MCF 10A (cell line): Measurements from ENCODE around the gene RARG. TPM values are rescaled to one million over a fixed set of nuclear protein-coding genes. Genes with fewer than 3 reads are reported as not detected.

Experiments used
- BruUV-seq: library from RNA; stranded (reverse); fragments of 400-500 nt; replicated peaks from 2 replicates; lab custom pipeline; 2021; lab: Mats Ljungman, UMichigan
- CTCF ChIA-PET: fragments of 300-600 bp; sonication (Branson Sonifier 250); formaldehyde crosslinking; extraction: SDS; loops from one replicate; lab custom pipeline; 2021; ENCODE audit warnings: antibody characterized with exemption, inconsistent platforms; lab: Yijun Ruan, JAX
- POLR2A ChIA-PET: fragments of 300-600, 350-650 bp; sonication (Branson Sonifier 250); formaldehyde crosslinking; extraction: SDS; loops from one replicate; lab custom pipeline; 2020; ENCODE audit warnings: antibody characterized with exemption, inconsistent platforms; lab: Yijun Ruan, JAX
- DNase-seq: peaks from one replicate; pipeline ENCODE4 v3.0.0-alpha.2; 2018; ENCODE audit not compliant: unreplicated experiment
- H3K27ac Mint-ChIP-seq: one replicate; pipeline ENCODE4 v1.8.0; 2022; ENCODE audit warnings: mild to moderate bottlenecking, low read depth, mixed read lengths; ENCODE audit not compliant: unreplicated experiment
- H3K27me3 Mint-ChIP-seq: one replicate; pipeline ENCODE4 v1.8.0; 2022; ENCODE audit warnings: mixed read lengths; ENCODE audit not compliant: insufficient read depth, unreplicated experiment
- H3K36me3 Mint-ChIP-seq: one replicate; pipeline ENCODE4 v1.8.0; 2022; ENCODE audit warnings: mild to moderate bottlenecking, moderate library complexity, mixed read lengths; ENCODE audit not compliant: insufficient read depth, unreplicated experiment
- H3K4me1 Mint-ChIP-seq: one replicate; pipeline ENCODE4 v1.8.0; 2022; ENCODE audit warnings: mixed read lengths; ENCODE audit not compliant: insufficient read depth, unreplicated experiment
- H3K4me3 Mint-ChIP-seq: one replicate; pipeline ENCODE4 v1.8.0; 2022; ENCODE audit warnings: mild to moderate bottlenecking, moderate library complexity, mixed read lengths; ENCODE audit not compliant: unreplicated experiment
- H3K9me3 Mint-ChIP-seq: one replicate; pipeline ENCODE4 v1.8.0; 2022; ENCODE audit warnings: mixed read lengths; ENCODE audit not compliant: unreplicated experiment
- CTCF ChIP-seq: fragments of 200-600 bp; IDR thresholded peaks from one replicate; pipeline ENCODE4 v1.8.0; 2022; ENCODE audit warnings: antibody characterized with exemption, mild to moderate bottlenecking; ENCODE audit not compliant: unreplicated experiment
- intact Hi-C: fragments of 100-400 bp; cut with micrococcal nuclease; formaldehyde crosslinking; loops from 2 replicates; pipeline ENCODE4 v1.14.1; 2022
- total RNA-seq: library from RNA; stranded (reverse); gene quantifications from 2 replicates; pipeline ENCODE4 v1.2.3, GENCODE V29; 2022

RARG gene
- total RNA-seq, 1 experiment from 2014 or later: 43.7 TPM

GRCh38 chr12:53195516-53196420 lies 36.2 kb downstream of the RARG start:
- intact Hi-C loops: no loop called here
- BruUV-seq: no TSS peak
- Mint-ChIP-seq H3K4me1 (peaks cover 21% of the 10 kb centered on the region), H3K27ac (no peak overlapping the region), H3K9me3 (no peaks in the 10 kb centered on the region), H3K36me3 (peaks cover 14% of the 10 kb centered on the region), H3K4me3 (no peak overlapping the region), H3K27me3 (no peaks in the 10 kb centered on the region)
- CTCF ChIA-PET: interaction anchor here (0.5 to 1.9 kb wide), 9 partner anchors 11 to 1303 kb away, joined by 3 to 8 read pairs (median 3); a partner anchor contains a TSS
- TF ChIP-seq CTCF: no peak
- peak; percentile 45 for DNase-seq
- POLR2A ChIA-PET: interaction anchor here (0.5 to 2.0 kb wide), 9 partner anchors 13 to 274 kb away, joined by 3 to 10 read pairs (median 3); partner anchors contain the start of genes CSAD and ZNF740

- Mint-ChIP-seq H3K27me3 (no peaks in the 10 kb centered on the region), H3K36me3 (peaks cover 14% of the 10 kb centered on the region), H3K4me3 (no peak overlapping the region), H3K27ac (no peak overlapping the region), H3K4me1 (peaks cover 21% of the 10 kb centered on the region), H3K9me3 (no peaks in the 10 kb centered on the region)
- CTCF ChIA-PET: interaction anchor here (0.5 to 1.9 kb wide), 7 partner anchors 11 to 1302 kb away, joined by 3 to 8 read pairs (median 4); a partner anchor contains a TSS
- POLR2A ChIA-PET: interaction anchor here (0.5 to 2.0 kb wide), 9 partner anchors 12 to 981 kb away, joined by 3 to 10 read pairs (median 3); partner anchors contain the start of genes CSAD and ZNF740
- intact Hi-C loops: no loop called here
- no peak for TF ChIP-seq CTCF
- DNase-seq: no peak
- no TSS peak for BruUV-seq
Observed at GRCh38 chr12:53194973-53195372, 37.0 kb downstream of the RARG start.

- no peaks in the 10 kb centered on the region for H3K9me3 Mint-ChIP-seq
- DNase-seq: no peak
- POLR2A ChIA-PET: interaction anchor here (0.7 to 0.9 kb wide), 2 partner anchors 128 to 980 kb away, joined by 3 to 4 read pairs; no protein-coding TSS in a partner anchor
- H3K27ac Mint-ChIP-seq: no peak overlapping the region
- H3K36me3 Mint-ChIP-seq: peaks cover 19% of the 10 kb centered on the region
- H3K4me3 Mint-ChIP-seq: no peak overlapping the region
- peaks cover 21% of the 10 kb centered on the region for H3K4me1 Mint-ChIP-seq
- CTCF ChIA-PET: interaction anchor here (1.2 kb wide), 1 partner anchor 57 kb away, joined by 3 read pairs; a partner anchor contains a TSS
- no peak for TF ChIP-seq CTCF
- H3K27me3 Mint-ChIP-seq: no peaks in the 10 kb centered on the region
- BruUV-seq: no TSS peak
- intact Hi-C loops: no loop called here
Observed at GRCh38 chr12:53193985-53194716, 37.9 kb downstream of the RARG start.
